ENCODE measurements around the gene MICAL2. TPM values are rescaled to one million over a fixed set of nuclear protein-coding genes. Genes with fewer than 3 reads are reported as not detected.

The MICAL2 gene
- total RNA-seq, 2 donors from 2014 or later, result 194 TPM

GRCh38 chr11:12111549-12112520, 1.4 kb downstream of the MICAL2 start:
- Histone ChIP-seq H3K27ac (peak overlapping the region; percentile 84), H3K9ac (ENCODE audit: low read depth in 2 of 2, low read length in 2 of 2) (peak overlapping the region; percentile 76 to 95), H3K4me1 (peaks cover 3% of the 10 kb centered on the region), H3K4me3 (peak overlapping the region; percentile 84), H3K36me3 (no peaks in the 10 kb centered on the region), H3K27me3 (no peaks in the 10 kb centered on the region), H3K9me3 (no peaks in the 10 kb centered on the region)
- no peak for TF ChIP-seq CTCF (IDR thresholded peaks at IDR 0.05)
- DNase-seq, result no peak
- intact Hi-C loops (cut with DNase I), result no loop called here

GRCh38 chr11:12112750-12113149, 2.4 kb downstream of the MICAL2 start:
- Histone ChIP-seq H3K9me3 (no peaks in the 10 kb centered on the region), H3K4me1 (peaks cover 3% of the 10 kb centered on the region), H3K4me3 (no peak overlapping the region), H3K27me3 (no peaks in the 10 kb centered on the region), H3K9ac (ENCODE audit: low read depth in 2 of 2, low read length in 2 of 2) (peak overlapping the region in 1 of 2 donors; percentile 32), H3K27ac (peak overlapping the region; percentile 13), H3K36me3 (no peaks in the 10 kb centered on the region)
- DNase-seq, result no peak
- intact Hi-C loops (cut with DNase I), result no loop called here
- no peak for TF ChIP-seq CTCF (IDR thresholded peaks at IDR 0.05)

- Histone ChIP-seq H3K4me3 (no peak overlapping the region), H3K9ac (ENCODE audit: low read depth in 2 of 2, low read length in 2 of 2) (no peak overlapping the region), H3K27ac (peak overlapping the region; percentile 13), H3K4me1 (peaks cover 3% of the 10 kb centered on the region), H3K27me3 (no peaks in the 10 kb centered on the region), H3K9me3 (no peaks in the 10 kb centered on the region), H3K36me3 (no peaks in the 10 kb centered on the region)
- no peak for DNase-seq
- intact Hi-C loops (cut with DNase I), result no loop called here
- TF ChIP-seq CTCF (IDR thresholded peaks at IDR 0.05), result no peak
Observed at GRCh38 chr11:12113294-12113693, 2.9 kb downstream of the MICAL2 start.

- Histone ChIP-seq H3K9me3 (no peaks in the 10 kb centered on the region), H3K36me3 (no peaks in the 10 kb centered on the region), H3K27me3 (no peaks in the 10 kb centered on the region), H3K9ac (ENCODE audit: low read depth in 2 of 2, low read length in 2 of 2) (no peak overlapping the region), H3K4me3 (no peak overlapping the region), H3K27ac (no peak overlapping the region), H3K4me1 (peaks cover 10% of the 10 kb centered on the region)
- no peak for TF ChIP-seq CTCF (IDR thresholded peaks at IDR 0.05)
- intact Hi-C loops (cut with DNase I), result no loop called here
- DNase-seq, result no peak
Observed at GRCh38 chr11:12114193-12115033, 4.0 kb downstream of the MICAL2 start.

- Histone ChIP-seq H3K4me1 (peaks cover 16% of the 10 kb centered on the region), H3K27ac (no peak overlapping the region), H3K36me3 (no peaks in the 10 kb centered on the region), H3K9me3 (no peaks in the 10 kb centered on the region), H3K27me3 (no peaks in the 10 kb centered on the region), H3K9ac (ENCODE audit: low read depth in 2 of 2, low read length in 2 of 2) (no peak overlapping the region), H3K4me3 (no peak overlapping the region)
- no peak for TF ChIP-seq CTCF (IDR thresholded peaks at IDR 0.05)
- intact Hi-C loops (cut with DNase I), result no loop called here
- no peak for DNase-seq
Observed at GRCh38 chr11:12116425-12117032, 6.1 kb downstream of the MICAL2 start.
